ENCODE results near the gene SETD5.

The SETD5 gene

GRCh38 chr3:9406856-9407626 is 9.6 kb downstream of the SETD5 start:
- DNase-seq (ENCODE audit: low read depth in 1 of 2, low spot score in 1 of 2) = no peak

DNA sequence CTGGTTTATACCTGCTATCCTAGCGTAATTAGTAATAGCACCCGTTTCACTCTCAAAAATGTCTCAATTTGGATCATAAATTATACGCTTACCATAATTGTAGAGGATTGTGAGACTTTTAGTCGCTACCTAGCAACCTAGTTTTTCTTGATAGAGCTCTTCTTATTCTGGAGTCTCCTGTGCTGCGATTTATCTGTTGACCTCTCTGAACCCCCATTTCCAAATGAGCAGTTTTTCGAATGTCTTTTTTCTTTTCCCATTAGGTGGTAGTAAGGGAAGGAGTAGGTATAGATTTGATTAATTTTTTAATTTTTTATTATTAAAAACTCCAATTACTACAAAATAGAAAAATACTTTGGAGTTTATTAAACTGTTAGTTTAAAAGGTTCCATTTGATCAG is 10.6 kb downstream of the SETD5 start:
- no peak for DNase-seq (ENCODE audit: low read depth in 1 of 2, low spot score in 1 of 2)

GRCh38 chr3:9408546-9408945 is 11.1 kb downstream of the SETD5 start:
- no peak for DNase-seq (ENCODE audit: low read depth in 1 of 2, low spot score in 1 of 2)

- no peak for DNase-seq (ENCODE audit: low read depth in 1 of 2, low spot score in 1 of 2)
Observed at GRCh38 chr3:9409981-9410854, 12.8 kb downstream of the SETD5 start.

- DNase-seq (ENCODE audit: low read depth in 1 of 2, low spot score in 1 of 2) = no peak
Observed at GRCh38 chr3:9411302-9411701, 13.9 kb downstream of the SETD5 start.

- no peak for DNase-seq (ENCODE audit: low read depth in 1 of 2, low spot score in 1 of 2)
Observed at GRCh38 chr3:9412293-9412692, 14.9 kb downstream of the SETD5 start.

DNA sequence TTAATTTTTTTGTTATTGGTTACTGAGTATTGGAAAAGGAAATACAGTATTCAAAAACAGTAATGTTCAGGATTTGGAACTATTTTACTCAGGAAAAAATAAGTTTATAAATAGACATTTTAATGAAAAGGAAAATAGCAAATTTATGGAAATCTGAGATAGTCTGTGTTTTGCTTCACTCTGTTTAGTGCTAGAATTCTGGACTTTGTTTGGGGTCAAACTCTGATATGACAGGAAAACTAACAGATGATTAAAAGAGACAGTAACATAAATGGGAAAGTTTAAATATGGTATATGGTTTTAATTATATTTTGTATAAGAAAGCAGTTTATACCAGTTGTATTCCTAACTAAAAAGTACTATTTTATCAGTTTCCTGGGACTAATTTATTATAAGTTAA is 17.4 kb downstream of the SETD5 start:
- no peak for DNase-seq (ENCODE audit: low read depth in 1 of 2, low spot score in 1 of 2)

GRCh38 chr3:9415485-9416138 is 18.2 kb downstream of the SETD5 start:
- no peak for DNase-seq (ENCODE audit: low read depth in 1 of 2, low spot score in 1 of 2)

- DNase-seq (ENCODE audit: low read depth in 1 of 2, low spot score in 1 of 2) = no peak
Observed at GRCh38 chr3:9416139-9416780, 18.8 kb downstream of the SETD5 start.

DNA sequence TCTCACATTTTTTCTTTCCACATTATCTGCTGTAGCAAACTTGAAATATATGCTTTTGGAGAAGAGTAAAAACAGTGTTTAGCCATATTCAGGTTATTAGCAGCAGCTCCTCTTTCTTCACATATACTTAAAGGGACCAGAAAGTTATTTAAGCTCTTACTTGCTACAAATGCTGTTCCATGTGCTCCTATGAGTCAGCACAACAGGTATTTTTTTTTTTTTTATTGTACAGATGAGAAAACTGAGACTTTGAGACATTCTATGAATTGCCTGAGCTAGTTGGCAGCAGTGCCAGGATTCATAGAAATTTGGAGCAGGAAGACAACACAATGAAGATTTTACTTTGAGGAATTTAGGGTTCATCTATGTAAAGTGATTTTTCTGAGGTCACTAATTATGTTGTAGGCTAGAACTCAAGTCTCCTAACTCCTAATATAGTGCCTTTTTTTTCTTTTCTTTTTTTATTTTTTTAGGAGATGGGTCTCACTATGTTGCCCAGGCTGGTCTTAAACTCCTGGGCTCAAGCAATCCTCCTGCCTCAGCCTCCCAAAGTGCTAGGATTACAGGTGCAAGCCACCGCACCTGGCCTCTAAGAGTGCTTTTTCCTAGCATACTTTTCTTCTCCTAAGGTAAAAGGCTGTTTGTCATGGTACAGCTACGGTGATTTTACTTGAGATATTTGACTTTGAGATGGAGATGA is 23.6 kb downstream of the SETD5 start:
- DNase-seq (ENCODE audit: low read depth in 1 of 2, low spot score in 1 of 2) = no peak

- DNase-seq (ENCODE audit: low read depth in 1 of 2, low spot score in 1 of 2) = no peak
Observed at GRCh38 chr3:9422712-9423424, 25.5 kb downstream of the SETD5 start.

- no peak for DNase-seq (ENCODE audit: low read depth in 1 of 2, low spot score in 1 of 2)
Observed at GRCh38 chr3:9428411-9428810, 31.0 kb downstream of the SETD5 start.

DNA sequence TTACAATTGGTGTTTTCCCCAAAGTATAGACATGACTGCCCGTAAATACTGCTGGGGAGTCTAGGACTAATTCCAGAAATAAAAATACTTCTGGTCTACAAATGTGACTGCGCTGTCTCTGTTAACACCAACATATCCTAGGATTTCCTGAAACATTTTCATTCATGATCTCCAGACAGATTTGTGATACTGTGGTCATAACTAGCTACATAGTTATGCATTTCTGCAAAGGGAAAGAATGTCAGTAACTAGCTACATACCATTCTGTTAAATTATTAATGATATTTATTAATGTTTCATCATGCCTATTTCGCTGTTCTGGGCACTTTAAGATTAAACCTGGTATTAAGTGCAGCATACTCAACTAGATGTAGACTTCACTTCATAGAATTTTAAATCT is 33.3 kb downstream of the SETD5 start:
- no peak for DNase-seq (ENCODE audit: low read depth in 1 of 2, low spot score in 1 of 2)

GRCh38 chr3:9433627-9434521 is 36.5 kb downstream of the SETD5 start:
- DNase-seq (ENCODE audit: low read depth in 1 of 2, low spot score in 1 of 2) = no peak

GRCh38 chr3:9435316-9435715 is 37.9 kb downstream of the SETD5 start:
- DNase-seq (ENCODE audit: low read depth in 1 of 2, low spot score in 1 of 2) = no peak

GRCh38 chr3:9439331-9439730 is 41.9 kb downstream of the SETD5 start:
- no peak for DNase-seq (ENCODE audit: low read depth in 1 of 2, low spot score in 1 of 2)

GRCh38 chr3:9441501-9442221 is 44.2 kb downstream of the SETD5 start:
- DNase-seq (ENCODE audit: low read depth in 1 of 2, low spot score in 1 of 2) = no peak

DNA sequence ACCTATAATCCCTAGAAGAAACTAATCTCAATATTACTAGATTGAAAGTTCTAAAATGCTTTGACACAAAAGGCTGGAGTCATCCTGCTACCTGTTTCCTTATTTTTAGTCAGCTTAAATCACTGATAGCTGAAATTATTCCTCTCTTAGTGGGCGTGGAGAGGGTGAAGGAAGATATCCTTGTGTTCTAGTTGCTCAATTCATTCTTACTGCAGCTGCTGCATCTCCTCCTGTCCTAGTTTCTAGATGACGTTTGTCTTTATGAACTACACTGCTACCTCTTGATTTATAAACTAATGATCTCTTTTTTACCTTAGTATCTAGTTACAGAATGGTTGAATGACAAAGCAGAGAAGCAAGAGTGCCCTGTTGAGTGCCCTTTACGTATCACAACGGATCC is 50.7 kb downstream of the SETD5 start:
- no peak for DNase-seq (ENCODE audit: low read depth in 1 of 2, low spot score in 1 of 2)

DNA sequence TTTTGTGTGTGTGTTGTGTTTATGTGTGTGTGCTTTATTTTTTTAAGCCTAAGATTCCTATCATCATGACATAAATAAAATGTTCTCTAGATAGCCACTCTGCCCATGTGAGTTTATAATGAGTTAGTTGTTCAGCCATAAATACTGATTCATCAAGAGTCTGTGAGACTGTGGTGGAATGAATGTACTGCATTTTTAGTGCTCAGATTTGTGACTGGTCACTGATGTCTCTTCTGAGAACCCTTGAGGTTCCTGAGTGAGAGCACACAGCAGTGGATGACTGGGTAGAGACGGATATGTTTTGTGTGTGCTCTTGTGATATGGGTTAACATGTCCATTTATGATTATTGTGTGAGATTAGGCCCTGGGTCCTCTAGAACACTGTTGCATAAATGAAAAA is 51.2 kb downstream of the SETD5 start:
- no peak for DNase-seq (ENCODE audit: low read depth in 1 of 2, low spot score in 1 of 2)

Measured in stimulated activated CD4-positive, alpha-beta T cell treated with anti-CD3 and anti-CD28 coated beads, Interleukin-15, amount 100 ng/mL, for 1 hour (primary cell).